ENCODE results near the gene DEAF1. TPM values are rescaled to one million over a fixed set of nuclear protein-coding genes. Genes with fewer than 3 reads are reported as not detected.

Gene DEAF1
- total RNA-seq, 1 experiment from 2014 or later, result 50.6 TPM

GRCh38 chr11:693887-694562 is 997 bp downstream of the DEAF1 start:
- peak overlapping the region; percentile 97 for H3K27ac Mint-ChIP-seq (ENCODE audit: unreplicated experiment)
- no peaks in the 10 kb centered on the region for H3K27me3 Mint-ChIP-seq (ENCODE audit: insufficient read depth, unreplicated experiment)
- H3K4me1 Mint-ChIP-seq (ENCODE audit: low read depth, unreplicated experiment), result peaks cover 15% of the 10 kb centered on the region
- ChIA-PET POLR2A (interaction anchor here (0.5 to 2.5 kb wide), 7 partner anchors 12 to 126 kb away, joined by 3 to 32 read pairs (median 5); partner anchors contain the start of genes EPS8L2, PHRF1 and RPLP2), CTCF (interaction anchor here (0.5 to 0.8 kb wide), 5 partner anchors 13 to 224 kb away, joined by 3 to 9 read pairs (median 4); no protein-coding TSS in a partner anchor)
- DNase-seq, result peak; percentile 92 to 95
- intact Hi-C loops (cut with micrococcal nuclease; ENCODE audit: unreplicated experiment), result loop anchor here (10.0 kb wide), 1 partner anchor 129 kb away; the partner anchor contains the start of genes LMNTD2 and RASSF7
- Histone ChIP-seq H3K27me3 (replicated peaks; ENCODE audit: control insufficient read depth, insufficient read depth, low read length) (no peaks in the 10 kb centered on the region), H3K4me1 (peaks cover 10% of the 10 kb centered on the region), H3K9me3 (no peaks in the 10 kb centered on the region), H3K36me3 (ENCODE audit: control insufficient read depth, insufficient read depth, low read length) (peaks cover 4% of the 10 kb centered on the region; the same call in 1 of the 2 replicates), H3K4me3 (ENCODE audit: low read depth, low read length) (peak overlapping the region; percentile 97)
- peaks cover 57% of the 10 kb centered on the region for H3K36me3 Mint-ChIP-seq (ENCODE audit: insufficient read depth, unreplicated experiment)
- H3K9me3 Mint-ChIP-seq (ENCODE audit: unreplicated experiment), result no peaks in the 10 kb centered on the region
- BruUV-seq (replicated peaks), result no TSS peak
- peak overlapping the region; percentile 86 for H3K4me3 Mint-ChIP-seq (ENCODE audit: unreplicated experiment)
- no peak for TF ChIP-seq CTCF (IDR thresholded peaks at IDR 0.05; ENCODE audit: insufficient read depth in 1 of 2, low read depth in 1 of 2, low read length in 1 of 2, severe bottlenecking in 1 of 2, unreplicated experiment in 1 of 2)

GRCh38 chr11:693415-693831 is 1.6 kb downstream of the DEAF1 start:
- Histone ChIP-seq H3K4me3 (ENCODE audit: low read depth, low read length) (0 out of 2 replicates have a peak overlapping the region, but pooled peaks have one; percentile 2), H3K36me3 (ENCODE audit: control insufficient read depth, insufficient read depth, low read length) (peaks cover 4% of the 10 kb centered on the region; the same call in 1 of the 2 replicates), H3K4me1 (peaks cover 10% of the 10 kb centered on the region), H3K27me3 (replicated peaks; ENCODE audit: control insufficient read depth, insufficient read depth, low read length) (no peaks in the 10 kb centered on the region), H3K9me3 (no peaks in the 10 kb centered on the region)
- H3K4me3 Mint-ChIP-seq (ENCODE audit: unreplicated experiment), result peak overlapping the region; percentile 86
- intact Hi-C loops (cut with micrococcal nuclease; ENCODE audit: unreplicated experiment), result loop anchor here (10.0 kb wide), 1 partner anchor 129 kb away; the partner anchor contains the start of genes LMNTD2 and RASSF7
- ChIA-PET CTCF (interaction anchor here (0.6 to 0.8 kb wide), 2 partner anchors 139 to 225 kb away, joined by 7 to 9 read pairs; no protein-coding TSS in a partner anchor), POLR2A (interaction anchor here (0.5 to 0.6 kb wide), 2 partner anchors 37 to 116 kb away, joined by 4 to 5 read pairs; partner anchors contain the start of gene RPLP2)
- H3K27me3 Mint-ChIP-seq (ENCODE audit: insufficient read depth, unreplicated experiment), result no peaks in the 10 kb centered on the region
- H3K9me3 Mint-ChIP-seq (ENCODE audit: unreplicated experiment), result no peaks in the 10 kb centered on the region
- no peak for TF ChIP-seq CTCF (IDR thresholded peaks at IDR 0.05; ENCODE audit: insufficient read depth in 1 of 2, low read depth in 1 of 2, low read length in 1 of 2, severe bottlenecking in 1 of 2, unreplicated experiment in 1 of 2)
- no peak for DNase-seq
- no TSS peak for BruUV-seq (replicated peaks)
- H3K36me3 Mint-ChIP-seq (ENCODE audit: insufficient read depth, unreplicated experiment), result peaks cover 58% of the 10 kb centered on the region
- peak overlapping the region; percentile 97 for H3K27ac Mint-ChIP-seq (ENCODE audit: unreplicated experiment)
- peaks cover 15% of the 10 kb centered on the region for H3K4me1 Mint-ChIP-seq (ENCODE audit: low read depth, unreplicated experiment)

GRCh38 chr11:692824-693414 is 2.1 kb downstream of the DEAF1 start:
- intact Hi-C loops (cut with micrococcal nuclease; ENCODE audit: unreplicated experiment), result loop anchor here (10.0 kb wide), 1 partner anchor 128 kb away; the partner anchor contains the start of genes LMNTD2 and RASSF7
- peaks cover 10% of the 10 kb centered on the region for H3K4me1 ChIP-seq
- no peak overlapping the region for H3K4me3 ChIP-seq (ENCODE audit: low read depth, low read length)
- H3K9me3 Mint-ChIP-seq (ENCODE audit: unreplicated experiment), result no peaks in the 10 kb centered on the region
- H3K9me3 ChIP-seq, result no peaks in the 10 kb centered on the region
- DNase-seq, result no peak
- TF ChIP-seq CTCF (IDR thresholded peaks at IDR 0.05; ENCODE audit: insufficient read depth in 1 of 2, low read depth in 1 of 2, low read length in 1 of 2, severe bottlenecking in 1 of 2, unreplicated experiment in 1 of 2), result no peak
- H3K4me1 Mint-ChIP-seq (ENCODE audit: low read depth, unreplicated experiment), result peaks cover 15% of the 10 kb centered on the region
- CTCF ChIA-PET, result interaction anchor here (0.8 kb wide), 1 partner anchor 138 kb away, joined by 9 read pairs; no protein-coding TSS in a partner anchor
- peaks cover 5% of the 10 kb centered on the region; the same call in 1 of the 2 replicates for H3K36me3 ChIP-seq (ENCODE audit: control insufficient read depth, insufficient read depth, low read length)
- H3K4me3 Mint-ChIP-seq (ENCODE audit: unreplicated experiment), result peak overlapping the region; percentile 86
- POLR2A ChIA-PET, result interaction anchor here (0.6 kb wide), 1 partner anchor 117 kb away, joined by 4 read pairs; the partner anchor contains the start of gene RPLP2
- H3K27me3 ChIP-seq (replicated peaks; ENCODE audit: control insufficient read depth, insufficient read depth, low read length), result no peaks in the 10 kb centered on the region
- TSS peak; percentile 50 for BruUV-seq (replicated peaks)
- H3K27me3 Mint-ChIP-seq (ENCODE audit: insufficient read depth, unreplicated experiment), result no peaks in the 10 kb centered on the region
- H3K36me3 Mint-ChIP-seq (ENCODE audit: insufficient read depth, unreplicated experiment), result peaks cover 58% of the 10 kb centered on the region
- H3K27ac Mint-ChIP-seq (ENCODE audit: unreplicated experiment), result peak overlapping the region; percentile 97

All from Caco-2 (cell line).